ENCODE measurements around the gene RAB36.

RAB36 gene

GRCh38 chr22:23205339-23206049, 60.2 kb downstream of the RAB36 start:
- DNase-seq (ENCODE audit: low read depth, low spot score) = no peak

- no peak for DNase-seq (ENCODE audit: low read depth, low spot score)
Observed at GRCh38 chr22:23206915-23207314, 61.6 kb downstream of the RAB36 start.

- no peak for DNase-seq (ENCODE audit: low read depth, low spot score)
Observed at GRCh38 chr22:23207729-23208393, 62.6 kb downstream of the RAB36 start.

- DNase-seq (ENCODE audit: low read depth, low spot score) = no peak
Observed at GRCh38 chr22:23210428-23211170, 65.3 kb downstream of the RAB36 start.

- DNase-seq (ENCODE audit: low read depth, low spot score) = no peak
Observed at GRCh38 chr22:23211622-23212021, 66.3 kb downstream of the RAB36 start.

- DNase-seq (ENCODE audit: low read depth, low spot score) = no peak
Observed at GRCh38 chr22:23212061-23213021, 67.1 kb downstream of the RAB36 start.

GRCh38 chr22:23213022-23213555, 67.8 kb downstream of the RAB36 start:
- no peak for DNase-seq (ENCODE audit: low read depth, low spot score)

GRCh38 chr22:23213581-23214334, 68.5 kb downstream of the RAB36 start:
- DNase-seq (ENCODE audit: low read depth, low spot score) = no peak
